RPMI7951 (cell line): ENCODE measurements around the gene CAMTA1. TPM values are rescaled to one million over a fixed set of nuclear protein-coding genes. Genes with fewer than 3 reads are reported as not detected.
"Not testable (repeated sequence)": the region's sequence is repeated elsewhere in the genome, so short reads cannot be mapped to it uniquely, and the experiment has no call there.

Experiments used
- DNase-seq: peaks from one replicate; pipeline ENCODE4 v3.0.0-alpha.2; 2012; ENCODE audit warnings: low read depth
- total RNA-seq: library from RNA; depleted of rRNA; stranded (reverse); fragments of >200 nt; shearing (Covaris generic); gene quantifications from 2 replicates; pipeline ENCODE4 v1.2.3, GENCODE V29; 2014

The CAMTA1 gene
- total RNA-seq, 1 experiment from 2014 or later, result 91.0 TPM

DNA sequence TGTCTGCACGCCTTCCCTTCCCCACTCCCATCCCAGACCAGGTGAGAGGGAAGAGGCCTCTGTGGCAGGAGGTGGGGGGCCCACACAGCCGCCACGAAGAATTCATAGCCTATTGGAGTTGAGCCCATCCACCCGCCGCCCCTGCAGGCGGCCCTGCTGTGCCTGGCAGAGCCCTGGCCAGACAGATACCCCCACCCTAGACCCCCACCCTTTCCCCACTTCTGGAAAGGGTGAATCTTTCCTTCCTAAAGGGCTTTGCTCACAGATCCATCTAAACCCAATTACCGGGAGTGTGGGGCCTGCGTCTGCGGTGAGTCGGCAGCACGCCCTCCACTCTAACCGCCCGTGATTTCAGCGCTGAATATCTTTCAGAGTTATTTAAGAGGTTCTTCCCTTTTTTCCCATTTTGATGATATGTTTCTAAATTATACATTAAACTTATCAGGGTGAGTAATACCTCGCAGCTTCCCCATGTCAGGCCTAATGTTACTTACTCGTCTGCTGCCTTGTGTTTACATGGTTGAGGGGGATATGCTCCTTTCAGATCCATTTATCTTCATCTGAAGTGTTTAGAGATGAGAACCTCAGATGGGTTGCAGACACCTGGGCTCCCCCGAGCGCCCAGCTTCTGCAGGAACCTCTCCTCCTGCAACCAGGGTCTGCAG lies 802.0 kb downstream of the CAMTA1 start:
- DNase-seq, result no peak

DNA sequence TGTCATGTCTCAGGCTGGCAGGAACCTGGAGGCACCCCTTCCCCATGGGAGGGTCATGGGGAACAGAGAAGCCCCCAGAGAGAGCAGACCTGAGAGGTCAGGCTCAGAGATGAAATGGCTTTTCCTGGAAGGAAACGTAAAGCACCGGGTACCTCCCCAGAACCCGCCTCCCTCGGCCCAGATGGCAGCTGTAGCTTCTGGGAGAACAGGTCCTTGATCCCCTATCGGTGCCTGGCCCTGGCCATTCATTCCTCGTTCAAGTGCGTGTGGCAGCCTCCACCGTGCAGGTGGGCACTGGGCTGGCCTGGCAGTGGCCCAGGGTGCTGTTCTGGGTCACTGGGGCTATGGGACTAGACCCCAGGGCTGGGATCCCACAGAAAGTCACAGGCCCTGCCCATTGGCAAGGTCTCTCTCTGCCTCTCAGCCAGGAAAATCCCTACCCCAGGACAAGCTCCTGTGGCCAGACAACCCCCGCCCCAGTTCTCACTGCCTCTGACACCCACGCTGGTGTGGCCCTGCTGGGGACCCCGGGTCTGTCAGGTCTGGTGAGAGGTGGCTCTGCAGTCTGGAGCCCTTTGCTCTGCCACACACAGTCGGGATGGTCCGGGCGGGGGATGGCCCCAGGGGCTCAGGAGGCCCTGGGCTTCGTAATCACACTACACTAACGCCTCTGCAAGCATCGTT lies 802.7 kb downstream of the CAMTA1 start:
- no peak for DNase-seq

DNA sequence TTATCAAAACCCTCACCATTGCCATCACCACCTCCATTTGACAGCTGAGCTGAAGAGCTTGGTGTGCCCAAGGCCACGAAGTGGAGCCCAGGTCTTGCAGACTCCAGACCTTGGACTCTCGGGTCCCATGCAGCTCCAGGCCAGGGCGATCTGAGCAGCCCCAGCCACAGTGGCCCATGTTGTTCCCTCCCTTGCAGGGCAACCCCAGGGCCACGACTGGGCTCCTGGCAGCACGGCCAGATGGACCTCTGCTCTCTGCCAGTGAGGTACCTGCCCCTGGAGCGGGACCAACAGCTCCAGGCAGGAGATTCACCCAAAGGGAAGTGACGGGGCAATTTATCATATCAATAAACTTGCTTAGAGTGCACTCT lies 803.2 kb downstream of the CAMTA1 start:
- DNase-seq, result no peak

DNA sequence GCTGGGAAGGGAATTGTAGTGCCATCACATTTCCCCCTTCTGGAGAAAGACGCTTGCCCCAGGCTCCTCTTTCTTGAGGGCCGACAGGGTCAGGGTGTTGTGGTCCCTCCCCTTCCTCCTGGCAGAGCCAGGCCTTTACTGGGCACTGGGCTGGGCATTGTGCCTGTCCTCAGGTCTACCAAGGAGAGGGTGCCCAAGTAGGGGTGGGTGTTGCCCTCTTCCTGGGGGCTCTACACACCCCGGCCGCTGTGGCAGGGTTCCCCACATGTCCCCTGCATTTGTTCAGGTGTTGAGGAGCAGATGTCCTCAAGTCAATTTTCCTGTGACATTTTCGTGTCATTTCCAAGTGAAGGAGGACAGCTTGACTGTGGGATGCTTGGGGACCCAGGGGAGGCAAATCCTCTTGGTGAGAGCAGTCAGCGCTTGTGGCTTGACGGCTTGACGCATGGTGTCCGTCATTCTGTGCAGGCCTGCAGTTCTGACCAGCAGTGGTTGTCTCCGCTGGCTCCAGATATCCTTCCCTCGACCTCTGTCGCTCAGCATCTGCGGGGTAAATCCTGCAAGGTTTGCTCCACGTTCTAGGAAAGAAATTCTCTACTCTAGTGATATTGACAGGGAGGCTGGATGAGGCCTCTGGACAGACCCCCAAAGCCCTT lies 804.0 kb downstream of the CAMTA1 start:
- DNase-seq, result no peak

DNA sequence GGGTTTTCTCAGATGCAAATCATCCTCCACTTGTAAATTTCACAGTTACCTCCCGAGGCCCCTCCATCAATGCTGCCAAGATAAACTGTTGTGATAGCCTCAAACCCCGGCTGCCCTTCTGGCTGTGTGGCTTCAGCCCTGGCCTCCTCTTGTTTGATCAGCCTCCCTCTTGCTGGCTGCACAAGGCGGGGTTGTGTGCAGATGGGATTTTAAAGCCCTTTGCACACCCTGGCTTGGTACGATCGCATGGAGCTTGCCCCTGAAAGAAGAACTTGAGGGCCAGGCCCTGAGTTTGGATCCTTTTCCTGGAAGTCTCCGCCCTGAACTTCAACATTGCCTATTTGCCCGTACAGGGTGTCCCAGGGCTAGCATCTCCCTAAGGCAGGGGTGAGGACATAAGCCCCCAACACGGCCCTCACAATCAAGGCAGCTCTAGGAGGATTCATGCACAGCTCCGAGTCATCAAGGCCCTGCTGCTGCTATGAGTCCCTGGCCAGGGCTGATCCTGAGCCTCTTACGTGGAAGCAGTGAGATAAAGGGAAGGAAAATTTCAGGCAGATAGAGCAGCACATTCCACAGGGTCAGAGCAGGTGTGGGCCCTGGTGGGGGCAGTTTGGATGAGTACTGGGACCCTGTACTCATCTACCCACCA lies 804.6 kb downstream of the CAMTA1 start:
- no peak for DNase-seq

DNA sequence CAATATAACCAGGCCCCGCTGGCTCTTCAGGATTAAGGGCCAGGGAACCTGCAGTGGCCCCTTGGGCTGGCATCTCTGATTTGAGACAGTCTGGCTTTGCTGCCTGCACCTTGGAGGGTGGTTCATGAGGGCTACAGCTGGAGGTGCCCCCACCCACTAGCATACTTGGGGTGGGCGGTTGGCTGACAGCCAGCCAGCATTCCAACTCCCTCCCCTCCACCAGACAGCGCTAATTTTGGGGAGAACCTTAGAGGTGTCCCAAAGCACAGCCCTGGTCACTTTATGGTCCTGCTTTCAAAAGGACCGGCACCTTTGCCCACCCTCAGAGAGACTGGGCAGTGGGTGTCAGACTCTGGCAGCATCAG lies 805.2 kb downstream of the CAMTA1 start:
- DNase-seq, result no peak

DNA sequence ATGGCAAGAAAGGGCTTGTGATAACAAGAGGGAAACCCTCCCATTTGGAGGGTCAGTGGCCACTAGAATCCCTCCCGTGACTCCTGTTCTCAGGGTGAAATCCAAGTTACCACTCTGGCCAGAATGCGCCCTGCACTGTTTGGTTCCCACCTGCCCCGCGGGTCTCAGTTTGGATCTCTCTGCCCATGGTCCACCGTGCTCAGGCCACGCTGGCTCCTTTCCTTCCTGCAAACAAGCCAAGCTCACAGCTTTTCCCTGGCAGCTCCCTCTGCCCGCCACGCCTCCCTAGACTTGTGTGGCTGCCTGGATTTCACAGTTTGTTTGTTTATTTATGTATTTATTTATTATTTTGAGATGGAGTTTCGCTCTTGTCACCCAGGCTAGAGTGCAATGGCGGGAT lies 806.3 kb downstream of the CAMTA1 start:
- DNase-seq, result no peak

DNA sequence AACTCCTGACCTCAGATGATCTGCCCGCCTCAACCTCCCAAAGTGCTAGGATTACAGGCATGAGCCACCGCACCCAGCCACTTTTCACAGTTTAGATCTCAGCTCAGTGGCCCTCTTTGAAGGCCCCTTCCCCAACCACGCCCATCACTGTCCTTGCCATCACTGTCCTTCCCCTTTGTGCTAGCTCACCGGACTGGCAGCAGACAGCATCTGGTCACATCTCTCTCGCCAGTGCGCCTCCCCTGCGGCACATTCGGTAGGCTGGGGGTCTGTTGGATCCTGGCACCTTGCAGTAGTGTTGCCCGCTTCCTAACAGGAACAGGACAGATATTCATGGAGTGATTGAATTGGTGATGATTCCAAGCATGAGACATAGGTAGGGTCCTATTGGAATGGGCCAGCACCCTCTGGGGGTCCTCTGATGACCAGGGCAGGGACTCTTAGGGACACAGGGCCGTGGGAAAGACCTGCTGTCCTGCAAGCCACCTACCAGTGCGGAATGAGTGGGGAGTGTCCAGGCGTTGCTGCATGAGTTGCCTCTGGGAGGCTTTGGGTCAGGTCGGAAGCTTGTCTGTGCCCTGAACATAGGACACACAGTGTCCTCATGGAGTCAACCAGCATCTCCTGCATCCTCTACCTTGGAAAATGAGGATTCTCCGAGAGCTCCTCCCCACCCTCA lies 807.0 kb downstream of the CAMTA1 start:
- DNase-seq, result no peak

DNA sequence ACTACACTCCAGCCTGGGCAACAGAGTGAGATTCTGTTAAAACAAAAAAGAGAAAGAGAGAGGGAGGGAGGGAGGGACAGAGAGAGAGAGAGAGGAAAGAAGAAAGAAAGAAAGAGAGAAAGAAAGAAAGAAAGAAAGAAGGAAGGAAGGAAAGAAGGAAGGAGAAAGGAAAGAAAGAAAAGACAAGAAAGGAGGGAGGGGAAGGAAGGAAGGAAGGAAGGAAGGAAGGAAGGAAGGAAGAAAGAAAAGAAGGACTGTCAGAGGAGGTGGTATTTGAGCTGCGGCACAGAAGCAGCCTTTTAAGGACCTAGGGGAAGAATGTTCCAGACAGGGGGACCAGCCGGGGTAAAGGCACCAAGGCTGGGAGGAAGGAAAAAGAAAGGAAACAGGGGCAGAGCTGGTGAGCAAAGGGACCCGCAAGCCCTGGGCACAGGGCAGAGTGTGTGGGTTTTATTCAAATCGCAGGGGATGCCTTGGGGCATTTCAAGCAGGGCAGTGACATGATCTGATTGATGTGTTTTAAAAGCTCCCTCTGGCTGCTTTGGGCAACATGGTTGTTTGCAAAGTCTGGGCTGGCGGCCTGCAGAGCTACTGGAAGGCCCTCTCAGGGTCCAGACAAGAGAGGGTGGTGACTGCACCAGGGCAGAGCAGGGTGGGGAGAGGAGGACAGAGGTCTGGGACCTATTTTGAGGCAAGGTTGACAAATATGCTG lies 808.9 kb downstream of the CAMTA1 start:
- DNase-seq, result peak; percentile 14

DNA sequence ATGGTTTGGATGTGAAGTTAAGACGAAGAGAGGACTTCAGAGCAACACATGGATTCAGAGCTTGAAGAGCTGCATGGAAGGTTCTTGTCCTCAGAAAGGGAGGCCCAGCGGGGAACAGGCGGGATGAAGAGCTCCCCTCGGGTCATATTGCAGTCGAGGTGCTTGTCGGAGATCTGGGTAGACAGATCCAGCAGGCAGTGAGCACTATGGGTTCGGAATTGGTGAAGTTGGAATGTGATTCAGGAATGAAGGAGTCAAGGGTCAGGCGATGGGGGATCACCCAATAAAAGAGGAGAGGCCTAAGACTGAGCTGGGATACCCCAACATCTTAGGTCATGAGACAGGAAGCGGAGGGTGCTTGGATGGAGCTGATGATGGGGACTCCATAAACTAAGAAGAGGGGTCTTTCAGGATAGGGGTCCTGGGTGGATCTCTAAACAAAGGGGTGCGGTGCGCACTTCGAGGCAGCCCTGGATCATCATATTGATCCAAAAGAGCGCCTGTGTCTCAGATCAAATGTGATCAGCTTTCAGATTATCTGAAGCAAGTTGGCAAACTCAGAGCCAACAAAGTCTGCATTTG lies 809.6 kb downstream of the CAMTA1 start:
- DNase-seq, result no peak

DNA sequence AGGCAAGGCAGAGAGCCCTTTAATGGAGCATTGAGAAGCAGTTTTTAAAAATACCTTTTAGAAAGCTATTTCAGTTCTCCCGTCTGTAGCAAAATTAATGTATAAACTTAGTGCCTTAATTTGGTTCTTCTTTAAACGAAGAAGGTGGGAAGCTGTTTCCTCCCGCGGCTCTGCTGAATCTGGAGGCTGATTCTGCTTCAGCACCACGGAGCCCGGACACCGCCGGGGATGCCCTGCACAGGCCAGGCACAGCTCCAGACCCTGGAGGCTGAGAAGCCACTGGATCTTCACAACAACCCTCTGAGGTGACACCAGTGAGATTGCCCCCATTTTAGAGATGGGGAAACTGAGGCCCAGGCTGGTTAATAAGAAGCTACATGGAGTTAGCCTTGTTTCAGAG lies 810.1 kb downstream of the CAMTA1 start:
- DNase-seq, result no peak

DNA sequence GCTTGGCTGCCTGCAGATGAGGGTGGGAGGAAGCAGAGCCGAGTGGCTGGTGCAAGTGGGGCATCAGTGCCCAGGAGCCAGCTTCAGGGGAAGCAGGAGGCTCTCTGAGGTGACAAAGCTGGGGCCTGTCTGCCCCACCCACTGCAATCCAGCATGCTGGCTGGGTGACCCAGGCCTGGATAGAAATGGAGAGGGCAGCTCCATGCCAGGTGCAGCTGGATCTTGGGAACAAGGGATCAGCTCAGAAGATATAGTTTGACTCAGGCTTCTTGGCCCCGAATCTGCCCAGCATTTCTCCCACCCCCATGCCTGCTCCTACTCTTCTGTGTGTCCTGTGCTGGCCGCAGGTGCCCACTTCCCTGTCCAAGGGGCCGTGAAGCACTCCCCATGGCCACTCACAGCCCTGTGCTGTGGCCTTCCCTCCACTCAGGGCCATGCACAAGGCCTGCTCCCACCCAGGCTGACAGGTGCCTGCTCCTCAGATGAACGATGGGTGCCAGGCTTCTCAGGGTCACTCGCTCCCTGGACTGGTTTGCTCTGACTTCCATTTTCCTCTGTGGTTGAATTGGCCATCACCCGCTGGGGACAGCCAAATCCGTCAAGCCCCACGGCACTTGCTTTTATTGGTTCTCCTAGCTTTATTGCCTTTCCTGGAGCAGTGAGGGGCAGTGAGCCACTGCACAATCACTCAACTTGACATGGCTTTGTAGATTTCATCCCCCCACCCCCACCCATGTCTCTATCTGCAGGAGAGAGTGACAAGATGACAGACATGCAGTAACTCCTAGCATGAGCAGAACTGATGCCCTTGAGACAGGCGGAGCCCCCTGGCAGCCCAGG lies 811.1 kb downstream of the CAMTA1 start:
- no peak for DNase-seq

DNA sequence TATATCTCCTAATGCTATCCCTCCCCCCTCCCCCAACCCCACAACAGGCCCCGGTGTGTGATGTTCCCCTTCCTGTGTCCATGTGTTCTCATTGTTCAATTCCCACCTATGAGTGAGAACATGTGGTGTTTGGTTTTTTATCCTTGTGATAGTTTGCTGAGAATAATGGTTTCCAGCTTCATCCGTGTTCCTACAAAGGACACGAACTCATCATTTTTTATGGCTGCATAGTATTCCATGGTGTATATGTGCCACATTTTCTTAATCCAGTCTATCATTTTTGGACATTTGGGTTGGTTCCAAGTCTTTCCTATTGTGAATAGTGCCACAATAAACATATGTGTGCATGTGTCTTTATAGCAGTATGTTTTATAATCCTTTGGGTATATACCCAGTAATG lies 812.8 kb downstream of the CAMTA1 start:
- DNase-seq, result not testable (repeated sequence)

DNA sequence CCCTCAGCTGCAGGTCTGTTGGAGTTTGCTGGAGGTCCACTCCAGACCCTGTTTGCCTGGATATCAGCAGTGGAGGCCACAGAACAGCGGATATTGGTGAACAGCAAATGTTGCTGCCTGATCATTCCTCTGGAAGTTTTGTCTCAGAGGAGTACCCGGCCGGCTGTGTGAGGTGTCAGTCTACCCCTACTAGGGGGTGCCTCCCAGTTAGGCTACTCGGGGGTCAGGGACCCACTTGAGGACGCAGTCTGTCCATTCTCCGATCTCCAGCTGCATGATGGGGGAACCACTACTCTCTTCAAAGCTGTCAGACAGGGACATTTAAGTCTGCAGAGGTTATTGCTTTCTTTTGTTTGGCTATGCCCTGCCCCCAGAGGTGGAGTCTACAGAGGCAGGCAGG lies 819.7 kb downstream of the CAMTA1 start:
- DNase-seq, result not testable (repeated sequence)

DNA sequence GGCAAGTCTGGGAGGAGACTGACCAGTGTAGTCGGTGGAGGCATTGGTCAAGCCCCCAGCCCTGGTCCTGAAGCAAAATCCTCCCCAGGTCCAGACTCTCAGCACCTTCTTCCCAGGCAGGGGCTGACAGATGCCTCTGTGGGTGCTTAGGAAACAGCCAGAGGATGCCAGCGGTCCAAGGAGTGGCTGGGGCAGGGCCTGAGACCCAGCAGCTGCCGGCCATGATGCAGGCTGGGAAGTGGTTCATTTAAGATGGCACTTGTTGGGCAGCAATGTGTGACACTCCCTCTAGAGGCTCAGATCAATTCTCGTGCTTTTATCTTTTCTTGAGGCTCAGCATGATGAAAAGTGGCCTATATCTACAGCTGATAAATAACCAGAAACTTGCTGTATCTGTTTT lies 820.8 kb downstream of the CAMTA1 start:
- no peak for DNase-seq

DNA sequence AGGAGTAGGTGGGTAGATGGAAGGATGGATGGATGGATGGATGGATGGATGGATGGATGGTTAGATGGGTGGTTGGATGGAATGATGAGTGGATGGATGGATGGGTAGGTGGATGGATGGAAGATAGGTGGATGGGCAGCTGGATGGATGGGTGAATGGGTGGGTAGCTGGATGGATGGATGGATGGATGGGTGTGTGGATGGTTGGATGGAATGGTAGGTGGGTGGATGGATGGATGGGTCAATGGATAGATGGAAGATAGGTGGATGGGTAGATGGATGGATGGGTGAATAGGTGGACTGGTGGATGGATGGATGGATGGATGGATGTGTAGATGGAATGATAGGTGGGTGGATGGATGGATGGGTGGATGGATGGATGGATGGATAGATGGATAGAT lies 821.8 kb downstream of the CAMTA1 start:
- no peak for DNase-seq

DNA sequence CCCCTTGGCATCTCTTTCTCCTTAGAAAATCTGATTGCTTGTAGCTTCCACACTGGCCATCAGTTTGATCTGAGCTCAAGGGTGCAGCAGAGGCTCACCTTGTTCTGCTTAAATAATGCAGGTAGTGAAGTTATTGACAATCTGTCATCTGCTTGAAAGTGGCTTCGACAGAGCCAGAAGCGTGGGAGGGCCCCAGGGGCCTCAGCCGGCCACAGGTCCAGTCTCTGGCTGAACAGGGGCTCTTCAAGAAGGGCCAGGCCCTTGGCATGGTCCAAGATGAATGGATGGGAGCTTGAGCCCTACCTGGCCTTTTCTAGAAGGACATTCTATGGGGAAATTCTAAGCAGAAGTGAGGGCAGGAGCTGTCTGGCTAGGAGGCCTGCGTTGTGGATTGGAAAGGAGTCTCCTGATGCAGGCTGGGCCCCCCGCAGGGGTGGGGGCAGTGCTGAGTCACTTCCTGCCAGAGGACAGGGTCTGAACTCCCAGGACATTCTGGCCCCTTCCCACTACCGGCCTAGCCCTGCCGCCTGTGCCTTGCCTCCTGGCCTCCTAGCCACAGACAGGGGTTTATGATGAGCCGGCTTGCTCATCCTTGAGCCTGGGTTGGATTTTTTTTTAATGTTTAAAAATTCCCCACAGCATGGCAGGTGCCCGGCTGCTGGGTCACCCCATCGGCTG lies 823.5 kb downstream of the CAMTA1 start:
- DNase-seq, result peak; percentile 41

DNA sequence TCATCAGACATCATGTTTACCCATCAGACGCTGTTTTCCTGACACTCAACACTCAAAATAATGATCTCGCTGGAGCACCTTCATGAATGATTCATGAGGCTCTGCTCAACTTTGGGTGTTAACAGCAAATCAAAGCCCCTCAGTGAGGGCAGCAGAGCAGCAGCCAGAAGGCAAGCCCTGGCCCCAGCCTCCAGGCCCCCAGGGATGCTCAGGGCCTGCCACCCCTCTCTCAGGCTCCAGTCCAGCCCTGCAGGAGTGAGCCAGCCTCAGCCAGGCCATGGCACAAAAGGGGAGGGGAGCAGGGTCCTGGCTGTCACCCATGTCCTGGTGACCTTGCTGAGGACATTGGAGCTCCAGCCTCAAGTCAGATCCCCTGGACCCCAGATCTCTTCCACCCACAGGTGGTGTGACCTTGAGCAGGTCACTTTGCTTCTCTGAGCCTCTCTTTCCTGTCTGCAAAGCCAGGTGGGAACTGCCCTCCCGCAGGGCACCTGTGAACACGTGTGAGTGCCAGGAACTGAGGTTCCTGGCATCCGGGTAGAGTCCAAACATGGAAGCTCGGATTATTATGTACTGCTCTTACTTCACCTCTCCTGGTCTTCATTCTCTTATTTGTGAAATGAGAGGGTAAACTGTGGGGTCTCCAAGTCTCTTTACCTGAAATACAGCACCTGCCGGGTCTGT lies 824.2 kb downstream of the CAMTA1 start:
- DNase-seq, result no peak

DNA sequence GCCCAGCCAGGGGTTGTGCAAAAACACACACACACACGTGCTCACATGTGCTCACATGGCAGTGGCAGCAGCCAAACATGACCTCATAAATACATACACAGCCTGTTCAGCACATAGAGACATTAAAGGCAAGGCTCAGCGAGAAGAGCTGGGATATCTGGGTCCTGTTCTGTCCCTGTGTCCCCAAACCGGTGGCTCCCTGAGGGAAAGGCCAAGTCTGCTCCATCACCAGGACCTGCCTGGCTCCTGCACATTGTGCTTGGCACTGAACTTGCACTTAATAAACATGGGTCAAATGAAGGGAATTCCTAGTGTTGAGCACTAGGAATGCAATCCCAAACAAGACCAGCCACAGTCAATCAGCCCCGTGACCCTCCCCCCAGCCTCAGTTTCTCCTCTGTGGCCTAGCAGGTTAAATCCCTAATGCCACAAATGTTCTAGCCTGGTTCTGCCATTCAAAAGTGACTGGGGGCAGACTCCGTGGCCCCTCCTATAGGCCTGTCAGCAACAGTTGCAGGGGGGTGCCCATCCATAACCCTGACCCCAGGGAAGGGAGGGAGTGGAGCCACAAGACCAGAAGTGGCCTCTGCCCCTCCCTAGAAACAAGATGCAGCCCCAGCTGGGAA lies 825.0 kb downstream of the CAMTA1 start:
- DNase-seq, result no peak
